Astrocyte of the spinal cord (primary cell): Measurements from ENCODE around the gene CNTN3.

ENCODE experiments used
- DNase-seq: peaks from one replicate; pipeline ENCODE4 v3.0.0; 2011; ENCODE audit warnings: low read depth, low spot score
- H3K4me3 ChIP-seq: 2 replicates; pipeline ENCODE4 v1.5.1; 2011; ENCODE audit warnings: low read depth, mild to moderate bottlenecking, low read length, moderate library complexity
- in situ Hi-C: cut with HindIII; loops from 2 replicates; pipeline ENCODE4 v1.10.0; 2017; ENCODE audit warnings: low sequenced_read_pairs
- TF ChIP-seq, protein P1 (sequence below): IDR thresholded peaks from 2 replicates; pipeline ENCODE4 v1.5.1; 2012; ENCODE audit warnings: low read depth, mild to moderate bottlenecking, low read length, inconsistent platforms

CNTN3 gene

DNA sequence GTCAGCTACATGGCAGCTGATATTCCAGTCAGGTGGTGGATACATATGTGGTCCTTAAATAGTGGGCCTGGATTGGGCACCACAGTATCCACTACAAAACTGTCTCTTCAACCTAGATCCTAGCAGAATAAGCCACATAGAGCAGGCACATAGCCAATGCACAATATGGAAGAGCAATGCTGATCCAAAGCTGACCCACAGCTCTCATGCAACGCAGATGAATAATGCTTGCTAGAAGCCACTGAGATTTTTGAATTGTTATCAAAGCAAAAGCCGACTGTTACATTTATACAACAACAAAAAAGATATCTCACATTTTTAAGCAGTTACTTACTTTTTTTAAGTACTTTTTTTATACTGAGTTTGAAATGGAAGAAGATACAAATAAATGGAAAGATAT is 11.2 kb downstream of the CNTN3 start:
- in situ Hi-C loops = no loop called here
- TF ChIP-seq, protein P1, sequence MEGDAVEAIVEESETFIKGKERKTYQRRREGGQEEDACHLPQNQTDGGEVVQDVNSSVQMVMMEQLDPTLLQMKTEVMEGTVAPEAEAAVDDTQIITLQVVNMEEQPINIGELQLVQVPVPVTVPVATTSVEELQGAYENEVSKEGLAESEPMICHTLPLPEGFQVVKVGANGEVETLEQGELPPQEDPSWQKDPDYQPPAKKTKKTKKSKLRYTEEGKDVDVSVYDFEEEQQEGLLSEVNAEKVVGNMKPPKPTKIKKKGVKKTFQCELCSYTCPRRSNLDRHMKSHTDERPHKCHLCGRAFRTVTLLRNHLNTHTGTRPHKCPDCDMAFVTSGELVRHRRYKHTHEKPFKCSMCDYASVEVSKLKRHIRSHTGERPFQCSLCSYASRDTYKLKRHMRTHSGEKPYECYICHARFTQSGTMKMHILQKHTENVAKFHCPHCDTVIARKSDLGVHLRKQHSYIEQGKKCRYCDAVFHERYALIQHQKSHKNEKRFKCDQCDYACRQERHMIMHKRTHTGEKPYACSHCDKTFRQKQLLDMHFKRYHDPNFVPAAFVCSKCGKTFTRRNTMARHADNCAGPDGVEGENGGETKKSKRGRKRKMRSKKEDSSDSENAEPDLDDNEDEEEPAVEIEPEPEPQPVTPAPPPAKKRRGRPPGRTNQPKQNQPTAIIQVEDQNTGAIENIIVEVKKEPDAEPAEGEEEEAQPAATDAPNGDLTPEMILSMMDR = no peak

DNA sequence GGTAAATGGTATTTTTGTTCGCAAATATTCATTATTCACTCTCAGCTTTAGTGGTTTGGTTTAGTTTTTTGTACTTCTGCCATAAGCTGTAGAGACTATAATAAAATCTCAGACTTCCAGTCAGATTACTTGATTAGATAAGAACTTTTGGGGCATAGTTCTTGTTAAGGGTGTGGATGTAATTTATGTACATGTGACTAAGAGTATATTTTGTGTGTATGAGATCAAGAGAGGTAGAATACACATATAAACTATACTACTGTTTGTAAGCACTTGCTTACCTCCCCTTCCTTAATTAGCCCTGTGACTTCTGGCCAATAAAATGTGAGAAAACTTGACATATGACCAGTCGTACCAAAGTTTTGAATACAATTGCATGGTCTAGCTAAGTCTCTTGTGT is 12.0 kb downstream of the CNTN3 start:
- in situ Hi-C loops = no loop called here
- DNase-seq = no peak
- TF ChIP-seq, protein P1 = no peak
- H3K4me3 ChIP-seq = no peak overlapping the region

More for the DNA sequence above, 11.2 kb downstream of the CNTN3 start:
- DNase-seq = no peak
- no peak overlapping the region for H3K4me3 ChIP-seq

GRCh38 chr3:74601793-74602192 is 12.7 kb downstream of the CNTN3 start:
- TF ChIP-seq, protein P1 = no peak
- no peak overlapping the region for H3K4me3 ChIP-seq
- DNase-seq = no peak
- in situ Hi-C loops = no loop called here

DNA sequence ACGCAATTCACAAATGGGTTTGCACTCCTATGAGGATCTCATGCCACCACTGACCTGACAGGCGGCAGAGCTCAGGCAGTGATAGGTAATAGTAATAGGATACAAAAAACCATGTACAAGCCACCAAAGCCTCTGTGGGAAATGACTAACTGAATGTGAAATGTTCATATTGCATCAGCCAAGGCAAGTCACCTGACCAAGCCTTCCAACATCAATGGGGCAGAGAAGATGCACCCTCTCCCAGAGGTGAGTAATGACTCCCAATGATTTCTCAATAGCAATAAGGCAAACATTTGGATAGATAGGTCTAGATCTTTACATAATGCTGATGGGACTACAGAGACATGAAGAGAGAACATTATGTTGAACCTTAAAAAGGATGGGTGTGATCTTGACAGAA is 14.9 kb downstream of the CNTN3 start:
- TF ChIP-seq, protein P1 = no peak
- H3K4me3 ChIP-seq = no peak overlapping the region
- in situ Hi-C loops = no loop called here
- DNase-seq = no peak

GRCh38 chr3:74593152-74593551 is 21.3 kb downstream of the CNTN3 start:
- no peak for DNase-seq
- in situ Hi-C loops = no loop called here
- TF ChIP-seq, protein P1 = no peak
- no peak overlapping the region for H3K4me3 ChIP-seq

DNA sequence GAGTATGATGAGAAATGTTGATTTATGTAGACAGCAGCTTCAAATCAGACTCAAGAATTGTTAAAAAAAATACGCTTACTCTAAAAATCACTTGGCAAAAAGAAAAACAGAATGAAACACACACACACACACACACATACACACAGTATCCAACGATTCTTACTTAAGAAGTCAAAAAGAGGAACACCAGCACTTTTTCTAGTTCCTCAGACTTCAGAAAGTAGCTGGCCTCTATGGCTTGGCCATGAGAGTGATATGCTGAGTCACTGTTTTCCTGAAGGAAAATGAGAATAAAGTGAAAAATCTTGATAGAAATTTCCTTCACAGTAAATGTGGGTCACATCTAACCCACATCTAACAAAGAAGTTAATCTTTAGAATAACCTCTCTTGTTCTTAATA is 22.1 kb downstream of the CNTN3 start:
- H3K4me3 ChIP-seq = no peak overlapping the region
- TF ChIP-seq, protein P1 = no peak
- DNase-seq = no peak
- in situ Hi-C loops = no loop called here

DNA sequence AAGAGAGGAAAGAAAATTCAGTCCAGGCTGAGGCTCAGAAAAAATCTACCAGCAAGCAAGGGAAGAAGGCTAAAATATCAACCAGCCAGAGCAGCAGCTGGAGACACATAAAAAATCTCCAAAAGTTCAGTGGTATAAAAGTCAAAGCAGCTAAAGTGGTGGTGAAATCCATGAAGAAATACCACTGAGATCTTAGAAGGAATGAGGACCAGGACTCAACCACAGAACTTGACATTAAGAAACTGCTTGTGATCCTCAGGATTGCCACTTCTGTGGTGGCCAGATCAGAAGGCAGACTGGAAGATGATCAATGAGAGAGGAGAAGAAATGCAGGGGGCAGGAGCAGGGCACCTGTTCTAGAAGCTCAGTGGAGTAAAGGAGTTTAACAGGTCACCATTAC is 22.5 kb downstream of the CNTN3 start:
- in situ Hi-C loops = no loop called here
- TF ChIP-seq, protein P1 = no peak
- H3K4me3 ChIP-seq = no peak overlapping the region
- DNase-seq = no peak
